B cell (primary cell): ENCODE data around the gene COBL. TPM values are rescaled to one million over a fixed set of nuclear protein-coding genes. Genes with fewer than 3 reads are reported as not detected.

Experiments used
- ATAC-seq: fragments of 200-7000 bp; cut with Tn5 transposase; one replicate; pipeline ENCODE4 v1.10.0; 2021; ENCODE audit warnings: low read depth, mild to moderate bottlenecking, moderate number of reproducible peaks, moderate library complexity
- CTCF ChIA-PET: fragments of 350-600 bp; sonication (Branson Sonifier 250); formaldehyde crosslinking; loops from one replicate; lab custom pipeline; 2021; ENCODE audit warnings: antibody characterized with exemption, inconsistent platforms; lab: Charles Lee
- POLR2A ChIA-PET: fragments of 350-600 bp; sonication (Branson Sonifier 250); formaldehyde crosslinking; loops from one replicate; lab custom pipeline; 2021; ENCODE audit warnings: antibody characterized with exemption; lab: Charles Lee
- DNase-seq: peaks from one replicate; pipeline ENCODE4 v3.0.0; 2013
- H2AFZ ChIP-seq: 2 replicates; pipeline ENCODE4 v1.6.1; 2012; ENCODE audit warnings: mild to moderate bottlenecking, low read depth, low read length; ENCODE audit not compliant: insufficient read depth, poor library complexity, severe bottlenecking
- H3K27ac ChIP-seq, 2 donors: 1 replicate in 1 of 2; 2 replicates in 1 of 2; pipeline ENCODE4 v1.5.1; 2012 to 2013; ENCODE audit warnings: low read length in 2 of 2, mild to moderate bottlenecking in 2 of 2, moderate library complexity in 1 of 2
- H3K27me3 ChIP-seq, 4 experiments: fragments of 200-600 bp in 1 of 4; sonication (generic) in 1 of 4; replicated peaks in 1 of 4; 1 replicate in 2 of 4; 2 replicates in 2 of 4; pipeline versions ENCODE4 v1.6.1 to v1.7.0; 2013 to 2016; ENCODE audit warnings: low read length in 3 of 4, mild to moderate bottlenecking in 2 of 4, mixed read lengths in 1 of 4, moderate library complexity in 1 of 4; ENCODE audit not compliant: insufficient read depth in 4 of 4, control insufficient read depth in 3 of 4; ENCODE audit errors: control extremely low read depth in 1 of 4
- H3K36me3 ChIP-seq, 2 experiments: replicated peaks in 1 of 2; 1 replicate in 1 of 2; 2 replicates in 1 of 2; pipeline versions ENCODE4 v1.6.1 to v1.7.1; 2013; ENCODE audit warnings: low read length in 1 of 2; ENCODE audit not compliant: insufficient read depth in 2 of 2, control insufficient read depth in 1 of 2; ENCODE audit errors: control extremely low read depth in 1 of 2, extremely low read depth in 1 of 2
- H3K4me1 ChIP-seq, 2 donors: fragments of 200-600 bp in 1 of 2; sonication (generic) in 1 of 2; 1 replicate in 1 of 2; 2 replicates in 1 of 2; pipeline versions ENCODE4 v1.5.1 to v1.6.1; 2013 to 2017; ENCODE audit warnings: low read length in 2 of 2; ENCODE audit not compliant: control insufficient read depth in 2 of 2, insufficient read depth in 2 of 2
- H3K4me2 ChIP-seq: replicated peaks from 2 replicates; pipeline ENCODE3; 2012; ENCODE audit warnings: mild to moderate bottlenecking, low read depth, low read length; ENCODE audit not compliant: poor library complexity, severe bottlenecking
- H3K4me3 ChIP-seq, 5 experiments: fragments of 200-600 bp in 1 of 5; sonication (generic) in 1 of 5; 1 replicate in 3 of 5; 2 replicates in 2 of 5; pipeline versions ENCODE4 v1.5.1 to v1.7.0; 2011 to 2016; ENCODE audit warnings: low read length in 4 of 5, mild to moderate bottlenecking in 4 of 5, low read depth in 2 of 5, control low read depth in 1 of 5, moderate library complexity in 1 of 5; ENCODE audit not compliant: insufficient read depth in 1 of 5; ENCODE audit errors: control extremely low read depth in 1 of 5, extremely low read depth in 1 of 5
- H3K79me2 ChIP-seq: fragments of 200-600 bp; sonication (generic); one replicate; pipeline ENCODE4 v1.6.0; 2016; ENCODE audit warnings: low read length; ENCODE audit not compliant: control insufficient read depth, insufficient read depth
- H3K9ac ChIP-seq: fragments of 200-600 bp; sonication (generic); 2 replicates; pipeline ENCODE4 v1.6.1; 2017; ENCODE audit warnings: mild to moderate bottlenecking, low read length, moderate library complexity
- H3K9me3 ChIP-seq, 3 donors: one replicate each; pipeline versions ENCODE4 v1.6.1 to v1.7.1; 2013; ENCODE audit warnings: low read length in 2 of 3; ENCODE audit not compliant: control insufficient read depth in 2 of 3, insufficient read depth in 1 of 3; ENCODE audit errors: control extremely low read depth in 1 of 3
- H4K20me1 ChIP-seq: 2 replicates; pipeline ENCODE4 v1.6.0; 2012; ENCODE audit warnings: mild to moderate bottlenecking, low read length; ENCODE audit not compliant: insufficient read depth, control insufficient read depth, poor library complexity, severe bottlenecking
- H3K27ac Mint-ChIP-seq: one replicate; pipeline ENCODE4 v1.8.0; 2021; ENCODE audit warnings: mixed read lengths
- H3K27me3 Mint-ChIP-seq: one replicate; pipeline ENCODE4 v1.8.0; 2021; ENCODE audit warnings: mixed read lengths
- H3K4me1 Mint-ChIP-seq: one replicate; pipeline ENCODE4 v1.8.0; 2021; ENCODE audit warnings: mixed read lengths
- H3K4me3 Mint-ChIP-seq: one replicate; pipeline ENCODE4 v1.8.0; 2021; ENCODE audit warnings: mixed read lengths
- H3K9me3 Mint-ChIP-seq: one replicate; pipeline ENCODE4 v1.8.0; 2022; ENCODE audit warnings: mixed read lengths; ENCODE audit not compliant: insufficient read depth
- CTCF ChIP-seq: fragments of 200-600 bp; IDR thresholded peaks from one replicate; pipeline ENCODE4 v1.8.0; 2022; ENCODE audit warnings: antibody characterized with exemption, mild to moderate bottlenecking
- EZH2 ChIP-seq: IDR thresholded peaks from 2 replicates; pipeline ENCODE4 v1.6.1; 2012; ENCODE audit warnings: borderline replicate concordance, low read depth, mild to moderate bottlenecking, moderate library complexity, low read length; ENCODE audit not compliant: insufficient read depth, poor library complexity, severe bottlenecking
- WGBS: methylation state at CpG from one replicate; pipeline ENCODE4 v1.1.5; 2013; ENCODE audit warnings: missing lambda C conversion rate; ENCODE audit not compliant: insufficient coverage; 5-methylcytosine and 5-hydroxymethylcytosine counted together
- intact Hi-C: fragments of 100-400 bp; cut with micrococcal nuclease; formaldehyde crosslinking; loops from one replicate; pipeline ENCODE4 v1.10.0; 2022
- polyA plus RNA-seq: library from polyadenylated mRNA; depleted of rRNA; stranded (reverse); fragments of >200 nt; gene quantifications from 2 replicates; pipeline ENCODE4 v1.2.3, GENCODE V29; 2012
- total RNA-seq, 2 donors: library from RNA; stranded (reverse); fragments of 120-200 nt in 1 of 2; gene quantifications; 1 replicate in 1 of 2; 2 replicates in 1 of 2; pipeline versions ENCODE4 v1.2.3 to v1.2.4, GENCODE V29; 2013 to 2022

The COBL gene
- total and polyA plus RNA-seq, 2 donors (not counting 1 experiment from before 2014, with no cell fraction given): not detected

DNA sequence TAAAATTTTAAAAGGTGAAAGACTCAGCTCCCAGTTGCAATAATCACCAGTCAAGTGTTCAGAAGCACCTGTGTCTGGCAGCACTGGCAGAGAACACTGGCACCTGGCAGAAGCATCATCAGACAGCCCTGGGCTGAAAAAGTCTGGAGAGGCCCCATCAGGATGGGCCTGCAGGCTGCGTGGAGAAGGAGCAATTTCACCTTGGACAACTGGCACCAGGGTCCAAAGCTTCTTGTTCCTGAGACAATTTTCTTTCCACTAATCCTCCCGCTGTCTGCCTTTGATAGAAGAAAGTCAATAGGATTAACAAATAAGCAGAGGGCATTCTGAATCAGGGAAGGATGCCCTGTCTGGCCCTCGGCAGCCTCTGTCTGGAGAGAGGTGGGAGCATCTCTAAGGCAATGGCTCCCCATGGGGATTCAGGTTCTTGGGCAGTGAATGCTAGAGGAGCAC is 6.5 kb downstream of the COBL start:
- POLR2A ChIA-PET: no interaction called here
- Mint-ChIP-seq H3K4me3 (no peak overlapping the region), H3K9me3 (no peaks in the 10 kb centered on the region), H3K4me1 (peaks cover 1% of the 10 kb centered on the region), H3K27ac (no peak overlapping the region), H3K27me3 (peaks cover 26% of the 10 kb centered on the region)
- TF ChIP-seq EZH2 (no peak), CTCF (no peak)
- Histone ChIP-seq H2AFZ (no peak overlapping the region), H3K27me3 (peaks cover 0 to 5% (median 0%) of the 10 kb centered on the region in 4 experiments), H4K20me1 (no peaks in the 10 kb centered on the region), H3K9me3 (no peaks in the 10 kb centered on the region), H3K4me1 (no peaks in the 10 kb centered on the region), H3K79me2 (no peaks in the 10 kb centered on the region), H3K36me3 (no peaks in the 10 kb centered on the region), H3K4me3 (no peak overlapping the region), H3K4me2 (no peak overlapping the region), H3K9ac (no peak overlapping the region), H3K27ac (no peak overlapping the region)
- intact Hi-C loops: no loop called here
- DNase-seq: no peak
- CTCF ChIA-PET: no interaction called here
- ATAC-seq: no peak
- WGBS: 70% methylated on average over 2 of the region's 3 CpGs

DNA sequence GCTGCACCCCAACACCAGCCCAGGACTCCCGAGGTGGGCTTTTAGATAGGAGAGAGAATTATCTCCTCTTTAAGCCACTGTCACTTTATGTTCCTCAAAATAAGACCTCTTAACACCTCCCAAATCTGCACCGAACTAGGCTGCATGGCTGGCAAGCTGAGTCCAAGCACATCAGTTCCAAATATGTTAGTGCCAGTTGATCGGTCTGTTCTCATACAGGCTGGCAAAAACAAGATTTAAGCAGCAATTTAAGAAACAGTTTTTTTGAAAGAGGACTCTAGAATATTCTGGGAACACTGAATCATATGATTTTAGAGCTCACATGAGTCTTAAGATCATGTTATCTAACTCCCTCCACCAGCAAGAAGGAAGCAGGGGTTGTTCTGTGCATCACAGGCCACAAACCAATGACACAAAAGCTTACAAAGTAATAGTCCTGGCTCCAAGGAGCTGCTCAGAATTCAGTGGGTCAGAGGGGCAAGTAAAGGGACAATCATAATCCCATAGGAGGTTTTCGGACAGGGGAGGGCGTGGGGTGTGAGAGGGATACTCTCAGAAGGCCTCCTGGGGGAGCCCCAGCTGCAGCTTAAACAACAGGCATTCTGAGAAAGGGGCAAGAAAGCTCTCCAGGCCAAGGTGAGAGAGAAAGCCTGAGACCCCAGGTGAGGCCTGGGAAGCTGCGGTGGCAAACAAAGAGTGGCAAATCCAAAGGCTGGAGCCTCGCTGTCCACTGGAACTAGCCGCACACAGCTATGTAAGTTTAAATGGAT is 7.1 kb downstream of the COBL start:
- POLR2A ChIA-PET: no interaction called here

More for the DNA sequence above, 7.1 kb downstream of the COBL start:
- H3K27ac Mint-ChIP-seq: no peak overlapping the region
- Histone ChIP-seq H3K79me2 (no peaks in the 10 kb centered on the region), H3K27ac (no peak overlapping the region), H3K4me2 (no peak overlapping the region), H3K27me3 (peaks cover 0 to 2% (median 0%) of the 10 kb centered on the region in 4 experiments), H3K4me1 (no peaks in the 10 kb centered on the region), H3K9ac (no peak overlapping the region), H2AFZ (no peak overlapping the region), H3K4me3 (no peak overlapping the region), H3K36me3 (no peaks in the 10 kb centered on the region), H3K9me3 (no peaks in the 10 kb centered on the region), H4K20me1 (no peaks in the 10 kb centered on the region)
- CTCF ChIA-PET: no interaction called here
- 94% methylated on average over 4 of the region's 8 CpGs for WGBS
- H3K9me3 Mint-ChIP-seq: no peaks in the 10 kb centered on the region
- peaks cover 20% of the 10 kb centered on the region for H3K27me3 Mint-ChIP-seq
- H3K4me3 Mint-ChIP-seq: no peak overlapping the region
- no peak for DNase-seq
- no peak for TF ChIP-seq CTCF
- TF ChIP-seq EZH2: no peak
- ATAC-seq: no peak
- intact Hi-C loops: no loop called here
- no peaks in the 10 kb centered on the region for H3K4me1 Mint-ChIP-seq
